Endothelial cell of umbilical vein (primary cell): ENCODE data around the gene HS3ST1. TPM values are rescaled to one million over a fixed set of nuclear protein-coding genes. Genes with fewer than 3 reads are reported as not detected.

Source experiments
- BruUV-seq: library from RNA; stranded (reverse); fragments of 400-500 nt; replicated peaks from 2 replicates; lab custom pipeline; 2021; lab: Mats Ljungman, UMichigan
- CTCF ChIA-PET: fragments of 300-600, 350-600 bp; sonication (Branson Sonifier 250); formaldehyde crosslinking; loops from one replicate; lab custom pipeline; 2021; ENCODE audit warnings: antibody characterized with exemption, inconsistent platforms; lab: Charles Lee
- POLR2A ChIA-PET: fragments of 300-600, 350-600 bp; sonication (Branson Sonifier 250); formaldehyde crosslinking; loops from one replicate; lab custom pipeline; 2021; ENCODE audit warnings: antibody characterized with exemption, inconsistent platforms; lab: Charles Lee
- DNase-seq: peaks from one replicate; pipeline ENCODE4 v3.0.0-alpha.2; 2011; ENCODE audit warnings: low read depth, low spot score
- FAIRE-seq: peaks from 2 replicates; lab custom pipeline; 2011; peaks lifted over from hg19 to GRCh38; lab: Jason Lieb, UNC
- H2AFZ ChIP-seq: 2 replicates; pipeline ENCODE4 v1.6.0; 2012; ENCODE audit warnings: low read depth, low read length, control low read depth, inconsistent platforms
- H3K27ac ChIP-seq: 2 replicates; pipeline ENCODE4 v1.5.1; 2011; ENCODE audit warnings: low read depth, mild to moderate bottlenecking, control low read depth, low read length, moderate library complexity; ENCODE audit not compliant: insufficient read depth
- H3K27me3 ChIP-seq, 2 experiments: 2 replicates each; pipeline versions ENCODE4 v1.6.0 to v1.6.1; 2011; ENCODE audit warnings: low read length in 2 of 2, mixed read lengths in 1 of 2; ENCODE audit not compliant: control insufficient read depth in 2 of 2, insufficient read depth in 2 of 2
- H3K36me3 ChIP-seq, 2 experiments: 2 replicates in 1 of 2; 3 replicates in 1 of 2; pipeline ENCODE4 v1.5.1; 2011; ENCODE audit warnings: low read length in 2 of 2, mild to moderate bottlenecking in 1 of 2, moderate library complexity in 1 of 2; ENCODE audit not compliant: control insufficient read depth in 2 of 2, insufficient read depth in 2 of 2; ENCODE audit errors: extremely low read depth in 1 of 2
- H3K4me1 ChIP-seq: 3 replicates; pipeline ENCODE4 v1.5.1; 2011; ENCODE audit warnings: mild to moderate bottlenecking, low read length; ENCODE audit not compliant: control insufficient read depth, insufficient read depth; ENCODE audit errors: extremely low read depth
- H3K4me2 ChIP-seq: 2 replicates; pipeline ENCODE4 v1.6.1; 2011; ENCODE audit warnings: low read length, control low read depth, mixed read lengths; ENCODE audit not compliant: insufficient read depth
- H3K4me3 ChIP-seq, 3 experiments: fragments of 200-600 bp in 1 of 3; sonication (generic), shearing (Covaris generic) in 1 of 3; replicated peaks in 1 of 3; 2 replicates each; pipeline ENCODE4 v1.5.1; 2011 to 2016; ENCODE audit warnings: control low read depth in 3 of 3, low read length in 3 of 3, mild to moderate bottlenecking in 2 of 3, inconsistent platforms in 1 of 3, low read depth in 1 of 3, moderate library complexity in 1 of 3; ENCODE audit not compliant: insufficient read depth in 1 of 3
- H3K79me2 ChIP-seq: 2 replicates; pipeline ENCODE4 v1.6.0; 2012; ENCODE audit warnings: low read length, inconsistent platforms; ENCODE audit not compliant: control insufficient read depth, insufficient read depth
- H3K9ac ChIP-seq: replicated peaks from 2 replicates; pipeline ENCODE3; 2011; ENCODE audit warnings: low read length, control low read depth; ENCODE audit not compliant: insufficient read depth; ENCODE audit errors: extremely low read depth
- H3K9me1 ChIP-seq: replicated peaks from 3 replicates; pipeline ENCODE4 v1.6.0; 2011; ENCODE audit warnings: mild to moderate bottlenecking, low read length; ENCODE audit not compliant: control insufficient read depth, insufficient read depth; ENCODE audit errors: extremely low read depth
- H3K9me3 ChIP-seq: replicated peaks from 2 replicates; pipeline ENCODE4 v1.5.1; 2012; ENCODE audit warnings: low read length, inconsistent platforms; ENCODE audit not compliant: control insufficient read depth, insufficient read depth
- H4K20me1 ChIP-seq: replicated peaks from 2 replicates; pipeline ENCODE3; 2011; ENCODE audit warnings: mild to moderate bottlenecking, low read length; ENCODE audit not compliant: control insufficient read depth, insufficient read depth; ENCODE audit errors: extremely low read depth
- CTCF ChIP-seq, 2 donors: IDR thresholded peaks; 1 replicate in 1 of 2; 2 replicates in 1 of 2; pipeline ENCODE4 v1.5.1; 2011; ENCODE audit warnings: low read length in 2 of 2, mild to moderate bottlenecking in 2 of 2, moderate library complexity in 2 of 2, control low read depth in 1 of 2, inconsistent platforms in 1 of 2, low read depth in 1 of 2; ENCODE audit not compliant: insufficient read depth in 1 of 2; ENCODE audit errors: extremely low read depth in 1 of 2
- EZH2 ChIP-seq: IDR thresholded peaks from 2 replicates; pipeline ENCODE4 v1.6.1; 2012; ENCODE audit warnings: borderline replicate concordance, low read depth, mild to moderate bottlenecking, moderate library complexity, low read length, inconsistent platforms; ENCODE audit not compliant: severe bottlenecking
- FOS ChIP-seq: IDR thresholded peaks from 2 replicates; pipeline ENCODE4 v1.6.1; 2011; ENCODE audit warnings: mild to moderate bottlenecking, low read length, moderate library complexity, borderline replicate concordance; ENCODE audit not compliant: insufficient read depth
- GATA2 ChIP-seq: IDR thresholded peaks from 2 replicates; pipeline ENCODE4 v1.7.0; 2011; ENCODE audit warnings: low read depth, mild to moderate bottlenecking, moderate library complexity, mixed read lengths, low read length; ENCODE audit not compliant: insufficient read length, insufficient read depth
- JUN ChIP-seq: IDR thresholded peaks from 2 replicates; pipeline ENCODE4 v1.6.1; 2011; ENCODE audit warnings: borderline replicate concordance, low read depth; ENCODE audit not compliant: insufficient read length, insufficient read depth
- MAX ChIP-seq: IDR thresholded peaks from 2 replicates; pipeline ENCODE4 v1.6.1; 2011; ENCODE audit not compliant: insufficient read depth, insufficient read length
- MYC ChIP-seq: IDR thresholded peaks from one replicate; pipeline ENCODE4 v1.6.1; 2011; ENCODE audit warnings: mild to moderate bottlenecking, low read depth, low read length
- POLR2A ChIP-seq: IDR thresholded peaks from 2 replicates; pipeline ENCODE4 v1.6.1; 2012; ENCODE audit warnings: low read depth, mild to moderate bottlenecking, control low read depth, low read length
- POLR2AphosphoS5 ChIP-seq: IDR thresholded peaks from 2 replicates; pipeline ENCODE4 v1.6.1; 2012; ENCODE audit warnings: low read depth, mild to moderate bottlenecking, control low read depth, low read length, moderate library complexity; ENCODE audit not compliant: insufficient read depth
- dilution Hi-C: fragments of 300-500 bp; cut with MboI; formaldehyde crosslinking; loops from one replicate; pipeline ENCODE4 v1.15.0; 2019; ENCODE audit warnings: low sequenced_read_pairs; ENCODE audit not compliant: extremely low pct_ligation_motif_present
- intact Hi-C: fragments of 100-400 bp; cut with micrococcal nuclease; formaldehyde crosslinking; loops from one replicate; pipeline ENCODE4 v1.10.0; 2022
- polyA plus RNA-seq, 4 experiments: library from polyadenylated mRNA; depleted of rRNA in 3 of 4; stranded (reverse) in 3 of 4; unstranded in 1 of 4; fragments of >200 nt; gene quantifications; 2 replicates each; pipeline versions ENCODE4 v1.2.1 to v1.2.3, GENCODE V29; 2011 to 2012; ENCODE audit warnings: missing spikeins in 1 of 4
- total RNA-seq: library from RNA; stranded (reverse); gene quantifications from 2 replicates; pipeline ENCODE4 v1.2.3, GENCODE V29; 2021

The HS3ST1 gene
- total and polyA plus RNA-seq, 2 donors (not counting 3 experiments of a cell fraction or from before 2014, with no cell fraction given) = 0.14 to 1.3 TPM

GRCh38 chr4:11456401-11456800 is 27.7 kb upstream of the HS3ST1 start:
- no peak for FAIRE-seq
- POLR2A ChIA-PET = no interaction called here
- TF ChIP-seq JUN (no peak), POLR2A (no peak), CTCF (IDR thresholded peaks at IDR 0.05; ENCODE audit: extremely low read depth in 1 of 2, insufficient read depth in 1 of 2, low read depth in 1 of 2, low read length in 2 of 2) (no peak)
- Histone ChIP-seq H3K27ac (no peak overlapping the region), H3K4me3 (no peak overlapping the region), H3K27me3 (no peaks in the 10 kb centered on the region), H4K20me1 (no peaks in the 10 kb centered on the region), H3K9me1 (no peaks in the 10 kb centered on the region), H3K4me1 (no peaks in the 10 kb centered on the region), H3K36me3 (no peaks in the 10 kb centered on the region), H3K9ac (no peak overlapping the region), H3K9me3 (no peaks in the 10 kb centered on the region), H3K4me2 (no peak overlapping the region), H2AFZ (no peak overlapping the region), H3K79me2 (no peaks in the 10 kb centered on the region)
- BruUV-seq = no TSS peak
- no peak for DNase-seq
- CTCF ChIA-PET = no interaction called here
- intact Hi-C loops (no loop called here), dilution Hi-C loops (no loop called here)

GRCh38 chr4:11455201-11455835 is 26.6 kb upstream of the HS3ST1 start:
- ChIA-PET POLR2A (no interaction called here), CTCF (no interaction called here)
- BruUV-seq = no TSS peak

More at GRCh38 chr4:11455201-11455835, 26.6 kb upstream of the HS3ST1 start:
- DNase-seq (no peak), FAIRE-seq (no peak)
- Histone ChIP-seq H2AFZ (no peak overlapping the region), H3K9me1 (no peaks in the 10 kb centered on the region), H3K4me2 (no peak overlapping the region), H3K27me3 (no peaks in the 10 kb centered on the region), H3K9me3 (no peaks in the 10 kb centered on the region), H3K9ac (no peak overlapping the region), H3K27ac (no peak overlapping the region), H3K36me3 (no peaks in the 10 kb centered on the region), H3K4me1 (no peaks in the 10 kb centered on the region), H3K4me3 (no peak overlapping the region), H3K79me2 (no peaks in the 10 kb centered on the region), H4K20me1 (no peaks in the 10 kb centered on the region)
- dilution Hi-C loops (no loop called here), intact Hi-C loops (no loop called here)
- TF ChIP-seq EZH2 (no peak), CTCF (IDR thresholded peaks at IDR 0.05; ENCODE audit: extremely low read depth in 1 of 2, insufficient read depth in 1 of 2, low read depth in 1 of 2, low read length in 2 of 2) (no peak), POLR2A (no peak), FOS (no peak), GATA2 (no peak), POLR2AphosphoS5 (no peak), MAX (no peak), JUN (no peak), MYC (no peak)
